SU-DHL-6 (cell line): ENCODE data around the gene SNAPC3.

Experiments
- H2AFZ ChIP-seq: fragments of 200-600 bp; sonication (generic); 2 replicates; pipeline ENCODE4 v1.6.1; 2014; ENCODE audit warnings: low read depth, mild to moderate bottlenecking, moderate library complexity, mixed read lengths, antibody characterized with exemption, low read length; ENCODE audit not compliant: severe bottlenecking
- H3F3A ChIP-seq: fragments of 200-600 bp; shearing (Covaris generic); 2 replicates; pipeline ENCODE4 v1.6.0; 2016; ENCODE audit warnings: antibody characterized with exemption, mild to moderate bottlenecking; ENCODE audit not compliant: insufficient read depth
- H3K27ac ChIP-seq: fragments of 200-600 bp; sonication (generic); 2 replicates; pipeline ENCODE4 v1.5.1; 2016; ENCODE audit warnings: low read depth, mild to moderate bottlenecking, low read length, moderate library complexity, mixed read lengths
- H3K27me3 ChIP-seq: fragments of 200-600 bp; sonication (generic), shearing (Covaris generic); 2 replicates; pipeline ENCODE4 v1.6.0; 2014; ENCODE audit warnings: mild to moderate bottlenecking, low read length
- H3K36me3 ChIP-seq: fragments of 200-600 bp; sonication (generic); 2 replicates; pipeline ENCODE4 v1.6.1; 2014; ENCODE audit warnings: mild to moderate bottlenecking, low read length, mixed read lengths
- H3K4me2 ChIP-seq: fragments of 300-600, 200-600 bp; shearing (Covaris generic), sonication (generic); 2 replicates; pipeline ENCODE4 v1.6.0; 2014; ENCODE audit warnings: low read length, low read depth, mild to moderate bottlenecking; ENCODE audit not compliant: poor library complexity, severe bottlenecking
- H3K4me3 ChIP-seq: fragments of 200-600 bp; sonication (generic); 2 replicates; pipeline ENCODE4 v1.5.1; 2014; ENCODE audit warnings: antibody characterized with exemption, low read length, mild to moderate bottlenecking, mixed read lengths; ENCODE audit not compliant: insufficient read depth, poor library complexity, severe bottlenecking
- H3K79me2 ChIP-seq: fragments of 200-600 bp; sonication (generic); 2 replicates; pipeline ENCODE4 v1.6.1; 2014; ENCODE audit warnings: mild to moderate bottlenecking, low read length, moderate library complexity; ENCODE audit not compliant: insufficient read depth
- H3K9ac ChIP-seq: fragments of 200-600 bp; sonication (generic); 2 replicates; pipeline ENCODE4 v1.7.0; 2014; ENCODE audit warnings: mild to moderate bottlenecking, low read length
- H3K9me2 ChIP-seq: fragments of 200-600 bp; sonication (generic); replicated peaks from 2 replicates; pipeline ENCODE4 v1.6.1; 2014; ENCODE audit warnings: low read length; ENCODE audit not compliant: insufficient read depth
- H3K9me3 ChIP-seq: fragments of 200-600 bp; sonication (generic); 2 replicates; pipeline ENCODE4 v1.6.1; 2014; ENCODE audit warnings: low read length, mixed read lengths; ENCODE audit not compliant: insufficient read depth
- H4K20me1 ChIP-seq: fragments of 200-600 bp; sonication (generic); 2 replicates; pipeline ENCODE4 v1.6.1; 2014; ENCODE audit warnings: low read depth, mild to moderate bottlenecking, antibody characterized with exemption, low read length, moderate library complexity, mixed read lengths
- EZH2phosphoT487 ChIP-seq: fragments of 200-600 bp; sonication (generic), shearing (Covaris generic); conservative IDR thresholded peaks from 2 replicates; pipeline ENCODE4 v1.6.1; 2018; ENCODE audit warnings: mild to moderate bottlenecking, antibody characterized with exemption, low read length, moderate library complexity, mixed read lengths
- TF ChIP-seq, protein P1 (sequence below): fragments of 200-600 bp; sonication (generic); IDR thresholded peaks from one replicate; pipeline ENCODE4 v1.5.1; 2017; ENCODE audit warnings: antibody characterized with exemption, mild to moderate bottlenecking, low read length, moderate library complexity; ENCODE audit not compliant: insufficient read depth, poor library complexity, severe bottlenecking

SNAPC3 gene

DNA sequence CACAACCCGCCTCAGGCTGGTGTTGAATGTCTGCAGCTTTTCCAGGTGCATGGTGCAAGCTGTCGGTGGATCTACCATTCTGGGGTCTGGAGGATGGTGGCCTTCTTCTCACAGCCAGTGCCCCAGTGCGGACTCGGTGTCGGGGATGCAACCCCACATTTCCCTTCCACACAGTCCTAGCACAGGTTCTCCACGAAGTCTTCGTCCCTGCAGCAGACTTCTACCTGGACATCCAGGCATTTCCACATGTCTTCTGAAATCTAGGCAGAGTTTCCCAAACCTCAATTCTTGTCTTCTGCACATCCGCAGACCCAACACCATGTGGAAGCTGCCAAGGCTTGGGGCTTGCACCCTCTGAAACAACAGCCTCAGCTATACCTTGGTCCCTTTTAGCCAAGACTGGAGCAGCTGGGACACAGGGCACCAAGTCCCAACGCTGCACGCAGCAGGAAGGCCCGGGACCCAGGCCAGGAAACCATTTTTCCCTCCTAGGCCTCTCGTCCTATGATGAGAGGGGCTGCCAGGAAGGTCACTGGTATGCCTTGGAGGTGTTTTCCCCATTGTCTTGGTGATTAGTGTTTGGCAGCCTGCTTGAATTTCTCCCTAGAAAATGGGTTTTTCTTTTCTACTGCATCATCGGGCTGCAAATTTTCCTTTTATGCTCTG, 69.9 kb downstream of the SNAPC3 start:
- Histone ChIP-seq H3K79me2 (peaks cover 89% of the 10 kb centered on the region), H3K4me2 (no peak overlapping the region), H3K27me3 (no peaks in the 10 kb centered on the region), H3K4me3 (no peak overlapping the region), H3K27ac (no peak overlapping the region), H3F3A (peaks cover 5% of the 10 kb centered on the region; the same call in 1 of the 2 replicates), H3K9me2 (no peaks in the 10 kb centered on the region), H3K9ac (no peak overlapping the region), H3K36me3 (peaks cover 46% of the 10 kb centered on the region), H2AFZ (no peak overlapping the region), H4K20me1 (peaks cover 11% of the 10 kb centered on the region; the same call in 1 of the 2 replicates), H3K9me3 (no peaks in the 10 kb centered on the region)
- TF ChIP-seq EZH2phosphoT487: no peak
- TF ChIP-seq, protein P1, sequence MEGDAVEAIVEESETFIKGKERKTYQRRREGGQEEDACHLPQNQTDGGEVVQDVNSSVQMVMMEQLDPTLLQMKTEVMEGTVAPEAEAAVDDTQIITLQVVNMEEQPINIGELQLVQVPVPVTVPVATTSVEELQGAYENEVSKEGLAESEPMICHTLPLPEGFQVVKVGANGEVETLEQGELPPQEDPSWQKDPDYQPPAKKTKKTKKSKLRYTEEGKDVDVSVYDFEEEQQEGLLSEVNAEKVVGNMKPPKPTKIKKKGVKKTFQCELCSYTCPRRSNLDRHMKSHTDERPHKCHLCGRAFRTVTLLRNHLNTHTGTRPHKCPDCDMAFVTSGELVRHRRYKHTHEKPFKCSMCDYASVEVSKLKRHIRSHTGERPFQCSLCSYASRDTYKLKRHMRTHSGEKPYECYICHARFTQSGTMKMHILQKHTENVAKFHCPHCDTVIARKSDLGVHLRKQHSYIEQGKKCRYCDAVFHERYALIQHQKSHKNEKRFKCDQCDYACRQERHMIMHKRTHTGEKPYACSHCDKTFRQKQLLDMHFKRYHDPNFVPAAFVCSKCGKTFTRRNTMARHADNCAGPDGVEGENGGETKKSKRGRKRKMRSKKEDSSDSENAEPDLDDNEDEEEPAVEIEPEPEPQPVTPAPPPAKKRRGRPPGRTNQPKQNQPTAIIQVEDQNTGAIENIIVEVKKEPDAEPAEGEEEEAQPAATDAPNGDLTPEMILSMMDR: no peak

DNA sequence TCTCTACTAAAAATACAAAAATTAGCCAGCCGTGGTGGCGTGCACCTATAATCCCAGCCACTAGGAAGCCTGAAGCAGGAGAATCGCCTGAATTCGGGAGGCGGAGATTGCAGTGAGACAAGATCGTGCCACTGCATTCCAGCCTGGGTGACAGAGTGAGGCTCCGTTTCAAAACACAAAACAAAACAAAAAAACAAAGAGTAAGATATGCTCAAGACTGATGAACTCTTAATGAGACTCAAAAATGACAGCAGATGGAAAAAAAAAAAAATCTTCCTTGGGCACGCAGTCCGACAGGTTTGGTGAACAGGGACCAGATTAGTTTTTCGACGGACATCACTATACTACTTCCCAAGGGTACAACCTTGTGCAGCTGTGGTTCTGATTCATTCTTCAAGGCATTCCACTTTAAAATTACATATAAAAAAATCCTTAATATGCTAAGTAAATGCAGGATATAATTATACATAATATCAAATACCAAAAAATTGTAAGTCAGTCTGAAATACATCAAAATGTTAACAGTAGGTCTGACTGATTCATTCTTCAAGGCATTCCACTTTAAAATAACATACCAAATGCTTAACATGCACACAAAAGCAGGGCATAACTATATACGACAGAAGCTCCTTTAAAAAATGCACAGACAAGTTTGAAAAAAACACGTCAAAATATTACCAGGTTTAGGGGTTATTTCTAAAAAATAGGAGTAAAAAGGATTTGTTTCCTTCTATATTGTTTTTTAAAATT, 75.7 kb downstream of the SNAPC3 start:
- TF ChIP-seq EZH2phosphoT487: no peak
- TF ChIP-seq, protein P1: no peak
- Histone ChIP-seq H2AFZ (no peak overlapping the region), H3K4me2 (no peak overlapping the region), H3K27ac (no peak overlapping the region), H3F3A (peaks cover 15% of the 10 kb centered on the region), H3K9me2 (no peaks in the 10 kb centered on the region), H3K9ac (no peak overlapping the region), H3K9me3 (no peaks in the 10 kb centered on the region), H3K27me3 (no peaks in the 10 kb centered on the region), H4K20me1 (peaks cover 37% of the 10 kb centered on the region), H3K4me3 (no peak overlapping the region), H3K79me2 (peaks cover 94% of the 10 kb centered on the region), H3K36me3 (peaks cover 65% of the 10 kb centered on the region)

- Histone ChIP-seq H3K36me3 (peaks cover 58% of the 10 kb centered on the region), H3K27ac (no peak overlapping the region), H3K79me2 (peaks cover 94% of the 10 kb centered on the region)
Observed at GRCh38 chr9:15499139-15499538, 76.5 kb downstream of the SNAPC3 start.

More at GRCh38 chr9:15499139-15499538, 76.5 kb downstream of the SNAPC3 start:
- Histone ChIP-seq H3K4me2 (no peak overlapping the region), H4K20me1 (peaks cover 38% of the 10 kb centered on the region), H3K9me2 (no peaks in the 10 kb centered on the region), H2AFZ (no peak overlapping the region), H3K4me3 (no peak overlapping the region), H3K9me3 (no peaks in the 10 kb centered on the region), H3K27me3 (no peaks in the 10 kb centered on the region), H3K9ac (no peak overlapping the region), H3F3A (peaks cover 15% of the 10 kb centered on the region)
- no peak for TF ChIP-seq EZH2phosphoT487
- TF ChIP-seq, protein P1: no peak
